Measurements from ENCODE around the gene ADGRE1. TPM values are rescaled to one million over a fixed set of nuclear protein-coding genes. Genes with fewer than 3 reads are reported as not detected.
"Not testable (repeated sequence)": the region's sequence is repeated elsewhere in the genome, so short reads cannot be mapped to it uniquely, and the experiment has no call there.

The ADGRE1 gene
- total RNA-seq, 2 donors from 2014 or later = not detected

DNA sequence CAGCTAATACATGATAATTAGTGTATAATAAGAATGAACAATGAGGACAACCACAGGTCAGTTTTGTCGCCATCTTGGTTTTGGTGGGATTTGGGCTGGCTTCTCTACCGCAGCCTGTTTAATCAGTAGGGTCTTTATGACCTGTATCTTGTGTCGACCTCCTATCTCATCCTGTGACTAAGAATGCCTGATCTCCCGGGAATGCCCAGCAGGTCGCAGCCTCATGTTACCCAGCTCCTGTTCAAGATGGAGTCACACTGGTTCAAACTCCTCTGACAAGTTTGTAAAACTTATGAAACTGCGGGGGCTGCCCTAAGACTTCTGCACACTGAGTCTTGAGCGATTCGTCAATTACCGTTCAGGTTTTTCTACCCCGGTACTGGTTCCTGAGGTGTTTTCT lies 21.5 kb upstream of the ADGRE1 start:
- H3K27me3 Mint-ChIP-seq (ENCODE audit: insufficient read depth) = peaks cover 3% of the 10 kb centered on the region
- TF ChIP-seq, protein P1, sequence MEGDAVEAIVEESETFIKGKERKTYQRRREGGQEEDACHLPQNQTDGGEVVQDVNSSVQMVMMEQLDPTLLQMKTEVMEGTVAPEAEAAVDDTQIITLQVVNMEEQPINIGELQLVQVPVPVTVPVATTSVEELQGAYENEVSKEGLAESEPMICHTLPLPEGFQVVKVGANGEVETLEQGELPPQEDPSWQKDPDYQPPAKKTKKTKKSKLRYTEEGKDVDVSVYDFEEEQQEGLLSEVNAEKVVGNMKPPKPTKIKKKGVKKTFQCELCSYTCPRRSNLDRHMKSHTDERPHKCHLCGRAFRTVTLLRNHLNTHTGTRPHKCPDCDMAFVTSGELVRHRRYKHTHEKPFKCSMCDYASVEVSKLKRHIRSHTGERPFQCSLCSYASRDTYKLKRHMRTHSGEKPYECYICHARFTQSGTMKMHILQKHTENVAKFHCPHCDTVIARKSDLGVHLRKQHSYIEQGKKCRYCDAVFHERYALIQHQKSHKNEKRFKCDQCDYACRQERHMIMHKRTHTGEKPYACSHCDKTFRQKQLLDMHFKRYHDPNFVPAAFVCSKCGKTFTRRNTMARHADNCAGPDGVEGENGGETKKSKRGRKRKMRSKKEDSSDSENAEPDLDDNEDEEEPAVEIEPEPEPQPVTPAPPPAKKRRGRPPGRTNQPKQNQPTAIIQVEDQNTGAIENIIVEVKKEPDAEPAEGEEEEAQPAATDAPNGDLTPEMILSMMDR (conservative IDR thresholded peaks at IDR 0.05) = no peak
- Histone ChIP-seq H3K27me3 (ENCODE audit: control insufficient read depth, insufficient read depth, low read length, poor library complexity, severe bottlenecking) (no peaks in the 10 kb centered on the region), H3K27ac (ENCODE audit: low read depth, low read length) (no peak overlapping the region), H3K4me3 (ENCODE audit: low read length) (no peak overlapping the region), H3K9me3 (ENCODE audit: control insufficient read depth, low read length) (peaks cover 16% of the 10 kb centered on the region), H3K4me1 (ENCODE audit: control insufficient read depth, insufficient read depth, low read length) (no peaks in the 10 kb centered on the region), H3K36me3 (ENCODE audit: control insufficient read depth, insufficient read depth, low read length) (no peaks in the 10 kb centered on the region), H3K9ac (ENCODE audit: extremely low read depth, low read length, poor library complexity, severe bottlenecking) (no peak overlapping the region)
- H3K9me3 Mint-ChIP-seq = peaks cover 12% of the 10 kb centered on the region
- H3K4me3 Mint-ChIP-seq = no peak overlapping the region
- no peaks in the 10 kb centered on the region for H3K36me3 Mint-ChIP-seq (ENCODE audit: low read depth)
- 82 to 85% methylated on average over 10 of the region's 10 CpGs for WGBS, 2 experiments (ENCODE audit: insufficient coverage in 1 of 2, insufficient read length in 1 of 2)
- no peaks in the 10 kb centered on the region for H3K4me1 Mint-ChIP-seq
- no peak for DNase-seq
- H3K27ac Mint-ChIP-seq = no peak overlapping the region

DNA sequence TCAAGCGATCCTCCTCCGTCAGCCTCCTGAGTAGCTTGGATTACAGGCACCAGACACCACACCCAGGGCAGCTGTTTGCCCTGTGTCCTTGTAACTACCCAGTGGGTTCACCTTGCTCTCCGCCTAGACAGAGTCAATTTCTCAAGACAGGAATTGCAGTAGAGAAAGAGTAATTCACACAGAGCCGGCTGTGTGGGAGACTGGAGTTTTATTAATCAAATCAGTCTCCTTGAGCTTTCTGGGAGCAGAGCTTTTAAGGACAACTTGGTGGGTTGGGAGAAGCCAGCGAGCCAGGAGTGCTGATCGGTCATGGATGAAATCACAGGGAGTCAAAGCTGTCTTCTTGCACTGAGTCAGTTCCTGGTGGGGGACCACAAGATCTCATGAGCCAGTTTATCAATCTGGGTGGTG lies 20.6 kb upstream of the ADGRE1 start:
- H3K4me1 ChIP-seq (ENCODE audit: control insufficient read depth, insufficient read depth, low read length) = no peaks in the 10 kb centered on the region
- H3K36me3 ChIP-seq (ENCODE audit: control insufficient read depth, insufficient read depth, low read length) = no peaks in the 10 kb centered on the region
- H3K27me3 ChIP-seq (ENCODE audit: control insufficient read depth, insufficient read depth, low read length, poor library complexity, severe bottlenecking) = no peaks in the 10 kb centered on the region
- TF ChIP-seq, protein P1 (conservative IDR thresholded peaks at IDR 0.05) = no peak
- no peak overlapping the region for H3K27ac ChIP-seq (ENCODE audit: low read depth, low read length)
- H3K27me3 Mint-ChIP-seq (ENCODE audit: insufficient read depth) = peaks cover 3% of the 10 kb centered on the region
- no peaks in the 10 kb centered on the region for H3K4me1 Mint-ChIP-seq
- no peak overlapping the region for H3K9ac ChIP-seq (ENCODE audit: extremely low read depth, low read length, poor library complexity, severe bottlenecking)
- 77 to 86% methylated on average over 6 of the region's 6 CpGs for WGBS, 2 experiments (ENCODE audit: insufficient coverage in 1 of 2, insufficient read length in 1 of 2)
- no peak overlapping the region for H3K4me3 Mint-ChIP-seq
- no peak for DNase-seq
- H3K36me3 Mint-ChIP-seq (ENCODE audit: low read depth) = no peaks in the 10 kb centered on the region
- no peak overlapping the region for H3K4me3 ChIP-seq (ENCODE audit: low read length)
- peaks cover 20% of the 10 kb centered on the region for H3K9me3 Mint-ChIP-seq
- H3K9me3 ChIP-seq (ENCODE audit: control insufficient read depth, low read length) = peaks cover 16% of the 10 kb centered on the region
- H3K27ac Mint-ChIP-seq = no peak overlapping the region

DNA sequence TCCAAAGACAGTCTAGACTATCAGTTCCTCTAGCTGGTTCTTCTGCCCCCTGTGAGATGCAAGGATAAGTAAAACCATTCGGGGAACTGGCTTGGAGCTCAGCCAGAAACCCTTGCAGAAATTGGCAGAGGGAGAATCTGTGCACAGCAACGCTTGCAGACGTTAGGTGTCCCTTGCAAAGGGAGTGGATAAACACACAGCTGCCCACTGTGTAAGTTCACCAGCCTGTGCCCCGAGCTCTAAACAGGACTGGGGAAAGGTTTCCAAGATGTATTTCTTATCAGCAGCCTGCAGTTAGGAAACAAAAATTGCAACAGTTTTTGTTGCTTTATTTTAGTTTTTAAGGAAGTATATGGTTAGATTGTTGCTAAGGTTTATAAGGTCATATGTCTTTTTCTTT lies 19.0 kb upstream of the ADGRE1 start:
- no peaks in the 10 kb centered on the region for H3K36me3 Mint-ChIP-seq (ENCODE audit: low read depth)
- H3K27me3 Mint-ChIP-seq (ENCODE audit: insufficient read depth) = peaks cover 3% of the 10 kb centered on the region
- H3K27me3 ChIP-seq (ENCODE audit: control insufficient read depth, insufficient read depth, low read length, poor library complexity, severe bottlenecking) = no peaks in the 10 kb centered on the region
- H3K27ac Mint-ChIP-seq = no peak overlapping the region
- no peak overlapping the region for H3K4me3 Mint-ChIP-seq
- H3K9me3 ChIP-seq (ENCODE audit: control insufficient read depth, low read length) = peaks cover 24% of the 10 kb centered on the region
- TF ChIP-seq, protein P1 (conservative IDR thresholded peaks at IDR 0.05) = no peak
- no peak overlapping the region for H3K9ac ChIP-seq (ENCODE audit: extremely low read depth, low read length, poor library complexity, severe bottlenecking)
- H3K4me1 Mint-ChIP-seq = no peaks in the 10 kb centered on the region
- WGBS, 2 experiments (ENCODE audit: insufficient coverage in 1 of 2, insufficient read length in 1 of 2) = 54 to 69% methylated on average over 4 of the region's 4 CpGs
- H3K9me3 Mint-ChIP-seq = peaks cover 33% of the 10 kb centered on the region
- H3K4me1 ChIP-seq (ENCODE audit: control insufficient read depth, insufficient read depth, low read length) = no peaks in the 10 kb centered on the region
- no peak overlapping the region for H3K27ac ChIP-seq (ENCODE audit: low read depth, low read length)
- H3K4me3 ChIP-seq (ENCODE audit: low read length) = no peak overlapping the region
- DNase-seq = no peak
- no peaks in the 10 kb centered on the region for H3K36me3 ChIP-seq (ENCODE audit: control insufficient read depth, insufficient read depth, low read length)

DNA sequence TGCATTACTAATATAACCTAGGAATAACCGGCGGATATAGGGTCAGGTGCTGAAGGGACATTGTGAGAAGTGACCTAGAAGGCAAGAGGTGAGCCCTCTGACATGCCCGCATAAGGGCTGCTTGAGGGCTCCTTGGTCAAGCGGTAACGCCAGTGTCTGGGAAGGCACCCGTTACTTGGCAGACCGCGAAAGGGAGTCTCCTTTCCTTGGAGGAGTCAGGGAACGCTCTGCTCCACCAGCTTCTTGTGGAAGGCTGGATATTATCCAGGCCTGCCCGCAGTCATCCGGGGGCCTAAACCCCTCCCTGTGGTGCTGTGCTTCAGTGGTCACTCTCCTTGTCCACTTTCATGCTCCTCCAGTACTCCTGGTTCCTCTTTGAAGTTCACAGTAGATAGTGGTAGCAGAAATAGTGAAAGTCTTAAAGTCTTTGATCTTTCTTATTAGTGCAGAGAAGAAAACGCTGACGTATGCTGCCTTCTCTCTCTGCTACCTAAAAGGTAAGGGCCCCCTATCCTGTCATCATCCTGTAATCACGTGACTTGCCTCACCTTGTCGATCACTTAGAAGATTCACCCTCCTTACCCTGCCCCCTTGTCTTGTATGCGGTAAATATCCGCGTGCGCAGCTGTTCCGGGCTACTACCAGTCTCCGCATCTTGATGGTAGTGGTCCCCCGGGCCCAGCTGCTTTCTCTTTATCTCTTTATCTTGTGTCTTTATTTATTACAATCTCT lies 18.1 kb upstream of the ADGRE1 start:
- H3K36me3 Mint-ChIP-seq (ENCODE audit: low read depth); DNase-seq; H3K27me3 ChIP-seq (ENCODE audit: control insufficient read depth, insufficient read depth, low read length, poor library complexity, severe bottlenecking); H3K36me3 ChIP-seq (ENCODE audit: control insufficient read depth, insufficient read depth, low read length); H3K4me3 Mint-ChIP-seq; H3K27ac ChIP-seq (ENCODE audit: low read depth, low read length); H3K4me1 ChIP-seq (ENCODE audit: control insufficient read depth, insufficient read depth, low read length); H3K27me3 Mint-ChIP-seq (ENCODE audit: insufficient read depth); H3K4me3 ChIP-seq (ENCODE audit: low read length); H3K27ac Mint-ChIP-seq; H3K9ac ChIP-seq (ENCODE audit: extremely low read depth, low read length, poor library complexity, severe bottlenecking); H3K4me1 Mint-ChIP-seq: not testable (repeated sequence)
- peaks cover 34% of the 10 kb centered on the region for H3K9me3 ChIP-seq (ENCODE audit: control insufficient read depth, low read length)
- peaks cover 43% of the 10 kb centered on the region for H3K9me3 Mint-ChIP-seq
- 74 to 87% methylated on average over 12 to 21 of the region's 22 CpGs for WGBS, 2 experiments (ENCODE audit: insufficient coverage in 1 of 2, insufficient read length in 1 of 2)
